SU-DHL-6 (cell line): Measurements from ENCODE around the gene NLRP6.

Experiments used
- H2AFZ ChIP-seq: fragments of 200-600 bp; sonication (generic); 2 replicates; pipeline ENCODE4 v1.6.1; 2014; ENCODE audit warnings: low read depth, mild to moderate bottlenecking, moderate library complexity, mixed read lengths, antibody characterized with exemption, low read length; ENCODE audit not compliant: severe bottlenecking
- H3F3A ChIP-seq: fragments of 200-600 bp; shearing (Covaris generic); 2 replicates; pipeline ENCODE4 v1.6.0; 2016; ENCODE audit warnings: antibody characterized with exemption, mild to moderate bottlenecking; ENCODE audit not compliant: insufficient read depth
- H3K27ac ChIP-seq: fragments of 200-600 bp; sonication (generic); 2 replicates; pipeline ENCODE4 v1.5.1; 2016; ENCODE audit warnings: low read depth, mild to moderate bottlenecking, low read length, moderate library complexity, mixed read lengths
- H3K27me3 ChIP-seq: fragments of 200-600 bp; sonication (generic), shearing (Covaris generic); 2 replicates; pipeline ENCODE4 v1.6.0; 2014; ENCODE audit warnings: mild to moderate bottlenecking, low read length
- H3K36me3 ChIP-seq: fragments of 200-600 bp; sonication (generic); 2 replicates; pipeline ENCODE4 v1.6.1; 2014; ENCODE audit warnings: mild to moderate bottlenecking, low read length, mixed read lengths
- H3K4me2 ChIP-seq: fragments of 300-600, 200-600 bp; shearing (Covaris generic), sonication (generic); 2 replicates; pipeline ENCODE4 v1.6.0; 2014; ENCODE audit warnings: low read length, low read depth, mild to moderate bottlenecking; ENCODE audit not compliant: poor library complexity, severe bottlenecking
- H3K4me3 ChIP-seq: fragments of 200-600 bp; sonication (generic); 2 replicates; pipeline ENCODE4 v1.5.1; 2014; ENCODE audit warnings: antibody characterized with exemption, low read length, mild to moderate bottlenecking, mixed read lengths; ENCODE audit not compliant: insufficient read depth, poor library complexity, severe bottlenecking
- H3K79me2 ChIP-seq: fragments of 200-600 bp; sonication (generic); 2 replicates; pipeline ENCODE4 v1.6.1; 2014; ENCODE audit warnings: mild to moderate bottlenecking, low read length, moderate library complexity; ENCODE audit not compliant: insufficient read depth
- H3K9ac ChIP-seq: fragments of 200-600 bp; sonication (generic); 2 replicates; pipeline ENCODE4 v1.7.0; 2014; ENCODE audit warnings: mild to moderate bottlenecking, low read length
- H3K9me2 ChIP-seq: fragments of 200-600 bp; sonication (generic); replicated peaks from 2 replicates; pipeline ENCODE4 v1.6.1; 2014; ENCODE audit warnings: low read length; ENCODE audit not compliant: insufficient read depth
- H3K9me3 ChIP-seq: fragments of 200-600 bp; sonication (generic); 2 replicates; pipeline ENCODE4 v1.6.1; 2014; ENCODE audit warnings: low read length, mixed read lengths; ENCODE audit not compliant: insufficient read depth
- H4K20me1 ChIP-seq: fragments of 200-600 bp; sonication (generic); 2 replicates; pipeline ENCODE4 v1.6.1; 2014; ENCODE audit warnings: low read depth, mild to moderate bottlenecking, antibody characterized with exemption, low read length, moderate library complexity, mixed read lengths
- CTCF ChIP-seq: fragments of 200-600 bp; sonication (generic); IDR thresholded peaks from one replicate; pipeline ENCODE4 v1.5.1; 2017; ENCODE audit warnings: antibody characterized with exemption, mild to moderate bottlenecking, low read length, moderate library complexity; ENCODE audit not compliant: insufficient read depth, poor library complexity, severe bottlenecking
- EZH2phosphoT487 ChIP-seq: fragments of 200-600 bp; sonication (generic), shearing (Covaris generic); conservative IDR thresholded peaks from 2 replicates; pipeline ENCODE4 v1.6.1; 2018; ENCODE audit warnings: mild to moderate bottlenecking, antibody characterized with exemption, low read length, moderate library complexity, mixed read lengths

Gene NLRP6

GRCh38 chr11:315051-315481 lies 36.9 kb downstream of the NLRP6 start:
- Histone ChIP-seq H3K9ac (no peak overlapping the region), H3K9me2 (no peaks in the 10 kb centered on the region), H3K36me3 (no peaks in the 10 kb centered on the region), H4K20me1 (no peaks in the 10 kb centered on the region), H3K4me2 (no peak overlapping the region), H3K9me3 (no peaks in the 10 kb centered on the region), H3K79me2 (no peaks in the 10 kb centered on the region), H3K4me3 (no peak overlapping the region), H3F3A (no peaks in the 10 kb centered on the region), H3K27me3 (no peaks in the 10 kb centered on the region), H3K27ac (no peak overlapping the region), H2AFZ (no peak overlapping the region)
- TF ChIP-seq CTCF (no peak), EZH2phosphoT487 (no peak)

DNA sequence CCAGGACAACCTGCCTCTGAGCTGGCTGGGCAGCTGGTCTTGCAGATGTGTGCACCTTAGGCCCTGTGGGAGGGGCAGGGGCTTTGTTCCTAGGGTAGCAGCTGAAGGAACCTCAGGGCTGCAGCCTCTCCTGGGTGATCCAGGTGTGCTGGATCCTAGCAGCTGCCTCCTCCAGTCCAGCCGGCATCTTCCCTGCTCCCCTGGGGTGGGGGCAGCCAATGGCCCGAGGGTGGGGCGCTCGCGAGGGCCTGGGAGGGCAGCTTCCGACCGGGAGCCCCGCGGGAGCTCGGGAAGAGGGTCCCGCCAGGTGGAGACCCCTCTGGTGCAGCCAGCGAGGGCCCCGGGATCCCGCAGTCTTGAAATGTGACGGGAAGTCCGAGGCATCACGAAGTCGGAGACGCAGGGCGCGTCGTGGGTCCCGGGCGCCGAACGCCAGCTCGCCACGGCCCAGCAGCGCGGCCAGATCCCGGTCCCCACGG lies 37.3 kb downstream of the NLRP6 start:
- H3K4me3 ChIP-seq, result no peak overlapping the region
- no peaks in the 10 kb centered on the region for H4K20me1 ChIP-seq
- H3K9me2 ChIP-seq, result no peaks in the 10 kb centered on the region
- no peaks in the 10 kb centered on the region for H3K9me3 ChIP-seq
- no peaks in the 10 kb centered on the region for H3K36me3 ChIP-seq
- TF ChIP-seq CTCF, result no peak
- TF ChIP-seq EZH2phosphoT487, result no peak
- H3K79me2 ChIP-seq, result no peaks in the 10 kb centered on the region
- no peak overlapping the region for H3K9ac ChIP-seq
- no peak overlapping the region for H3K4me2 ChIP-seq
- H3K27me3 ChIP-seq, result no peaks in the 10 kb centered on the region
- no peak overlapping the region for H2AFZ ChIP-seq
- no peak overlapping the region for H3K27ac ChIP-seq
- H3F3A ChIP-seq, result no peaks in the 10 kb centered on the region

DNA sequence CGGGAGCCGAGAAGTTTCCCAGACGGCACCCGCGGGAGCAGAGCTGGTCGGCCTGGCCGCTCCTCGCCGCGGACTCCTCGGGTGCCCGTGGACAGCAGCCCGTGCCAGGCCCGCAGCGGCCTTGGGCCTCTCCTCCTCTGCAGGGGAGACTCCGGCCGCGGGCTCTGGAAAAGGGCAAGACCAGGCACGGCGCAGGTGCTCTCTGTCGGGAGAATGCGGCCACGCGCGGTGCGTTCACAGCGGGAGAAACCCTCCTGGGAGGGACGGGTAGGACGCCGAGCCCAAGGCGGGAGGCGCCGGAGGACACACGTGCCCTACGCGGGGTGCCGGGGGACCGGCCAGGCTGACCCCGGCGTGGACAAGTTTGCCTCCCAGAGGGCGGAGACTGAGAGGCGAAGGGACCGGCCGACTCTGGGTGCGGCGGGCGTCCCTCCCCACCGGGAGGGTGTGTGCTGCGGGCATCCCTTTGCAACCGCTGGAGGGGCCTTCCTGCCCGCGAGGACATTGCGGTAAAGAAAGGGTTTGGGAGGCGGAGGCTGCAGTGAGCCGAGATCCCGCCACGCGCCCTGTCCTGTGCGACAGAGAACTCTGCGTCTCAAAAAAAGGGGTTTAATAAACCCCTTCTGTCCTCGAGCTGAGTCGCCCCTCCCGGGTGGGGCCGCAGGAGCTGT lies 38.0 kb downstream of the NLRP6 start:
- H3F3A ChIP-seq, result no peaks in the 10 kb centered on the region
- H3K9me2 ChIP-seq, result no peaks in the 10 kb centered on the region
- no peak overlapping the region for H3K4me3 ChIP-seq
- no peaks in the 10 kb centered on the region for H3K79me2 ChIP-seq
- H3K36me3 ChIP-seq, result no peaks in the 10 kb centered on the region
- no peak for TF ChIP-seq CTCF
- no peak for TF ChIP-seq EZH2phosphoT487
- no peaks in the 10 kb centered on the region for H3K27me3 ChIP-seq
- H3K9me3 ChIP-seq, result no peaks in the 10 kb centered on the region
- no peak overlapping the region for H3K4me2 ChIP-seq
- no peak overlapping the region for H3K27ac ChIP-seq
- no peak overlapping the region for H2AFZ ChIP-seq
- no peak overlapping the region for H3K9ac ChIP-seq
- no peaks in the 10 kb centered on the region for H4K20me1 ChIP-seq
